ENCODE results near the gene RAB38.

- TF ChIP-seq CTCF (IDR thresholded peaks at IDR 0.05): no peak
- no peak for TF ChIP-seq EP300 (IDR thresholded peaks at IDR 0.05)
- no peak for TF ChIP-seq POLR2A (IDR thresholded peaks at IDR 0.05)
These were observed 109.2 kb downstream of the RAB38 start for GRCh38 chr11:88066090-88066489.
